Nephron progenitor cell (in vitro differentiated cells): Measurements from ENCODE around the gene POU1F1.
A peak's percentile ranks its signal among the peaks of the same experiment; 100 is the strongest.

Experiments
- DNase-seq: peaks from one replicate; pipeline ENCODE4 v3.0.0; 2021
- H3K27ac Mint-ChIP-seq: 2 replicates; pipeline ENCODE4 v1.8.0; 2021; ENCODE audit warnings: mild to moderate bottlenecking, moderate library complexity, mixed read lengths
- H3K27me3 Mint-ChIP-seq: 2 replicates; pipeline ENCODE4 v1.8.0; 2021; ENCODE audit warnings: mild to moderate bottlenecking, low read depth, mixed read lengths; ENCODE audit not compliant: poor library complexity
- H3K36me3 Mint-ChIP-seq: 2 replicates; pipeline ENCODE4 v1.8.0; 2021; ENCODE audit warnings: low read depth, mixed read lengths
- H3K4me1 Mint-ChIP-seq: 2 replicates; pipeline ENCODE4 v1.8.0; 2021; ENCODE audit warnings: mixed read lengths
- H3K4me3 Mint-ChIP-seq: 2 replicates; pipeline ENCODE4 v1.8.0; 2021; ENCODE audit warnings: mild to moderate bottlenecking, moderate library complexity, mixed read lengths
- H3K9me3 Mint-ChIP-seq: 2 replicates; pipeline ENCODE4 v1.8.0; 2021; ENCODE audit warnings: mild to moderate bottlenecking, moderate library complexity, mixed read lengths
- TF ChIP-seq, protein P1 (sequence below): fragments of 200-600 bp; sonication (generic); IDR thresholded peaks from 2 replicates; pipeline ENCODE4 v1.5.0; 2021; ENCODE audit warnings: antibody characterized with exemption

The POU1F1 gene

DNA sequence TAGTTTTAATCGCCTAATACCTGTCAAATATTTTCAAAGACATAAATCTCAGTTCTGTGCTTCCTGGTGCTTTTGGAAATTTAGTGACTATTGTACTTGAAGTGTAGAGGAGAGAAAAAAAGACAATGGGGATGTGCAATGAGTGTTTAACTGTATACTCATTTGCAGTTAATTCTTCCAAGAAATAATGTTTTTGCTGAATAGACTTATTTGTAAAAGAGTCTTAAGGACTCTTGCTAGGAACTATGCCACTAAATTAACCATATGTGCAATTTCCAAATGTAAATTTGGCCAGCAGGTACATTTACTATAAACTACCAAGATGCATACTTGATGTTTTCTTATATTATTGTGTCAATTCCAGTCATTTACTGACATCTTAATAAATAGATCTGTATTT is 47.3 kb downstream of the POU1F1 start:
- no peaks in the 10 kb centered on the region for H3K9me3 Mint-ChIP-seq
- peak overlapping the region; percentile 93 for H3K4me3 Mint-ChIP-seq
- peaks cover 38% of the 10 kb centered on the region for H3K4me1 Mint-ChIP-seq
- TF ChIP-seq, protein P1, sequence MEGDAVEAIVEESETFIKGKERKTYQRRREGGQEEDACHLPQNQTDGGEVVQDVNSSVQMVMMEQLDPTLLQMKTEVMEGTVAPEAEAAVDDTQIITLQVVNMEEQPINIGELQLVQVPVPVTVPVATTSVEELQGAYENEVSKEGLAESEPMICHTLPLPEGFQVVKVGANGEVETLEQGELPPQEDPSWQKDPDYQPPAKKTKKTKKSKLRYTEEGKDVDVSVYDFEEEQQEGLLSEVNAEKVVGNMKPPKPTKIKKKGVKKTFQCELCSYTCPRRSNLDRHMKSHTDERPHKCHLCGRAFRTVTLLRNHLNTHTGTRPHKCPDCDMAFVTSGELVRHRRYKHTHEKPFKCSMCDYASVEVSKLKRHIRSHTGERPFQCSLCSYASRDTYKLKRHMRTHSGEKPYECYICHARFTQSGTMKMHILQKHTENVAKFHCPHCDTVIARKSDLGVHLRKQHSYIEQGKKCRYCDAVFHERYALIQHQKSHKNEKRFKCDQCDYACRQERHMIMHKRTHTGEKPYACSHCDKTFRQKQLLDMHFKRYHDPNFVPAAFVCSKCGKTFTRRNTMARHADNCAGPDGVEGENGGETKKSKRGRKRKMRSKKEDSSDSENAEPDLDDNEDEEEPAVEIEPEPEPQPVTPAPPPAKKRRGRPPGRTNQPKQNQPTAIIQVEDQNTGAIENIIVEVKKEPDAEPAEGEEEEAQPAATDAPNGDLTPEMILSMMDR, result no peak
- no peak overlapping the region for H3K27ac Mint-ChIP-seq
- H3K36me3 Mint-ChIP-seq, result peaks cover 24% of the 10 kb centered on the region
- H3K27me3 Mint-ChIP-seq, result peaks cover 15% of the 10 kb centered on the region
- no peak for DNase-seq

DNA sequence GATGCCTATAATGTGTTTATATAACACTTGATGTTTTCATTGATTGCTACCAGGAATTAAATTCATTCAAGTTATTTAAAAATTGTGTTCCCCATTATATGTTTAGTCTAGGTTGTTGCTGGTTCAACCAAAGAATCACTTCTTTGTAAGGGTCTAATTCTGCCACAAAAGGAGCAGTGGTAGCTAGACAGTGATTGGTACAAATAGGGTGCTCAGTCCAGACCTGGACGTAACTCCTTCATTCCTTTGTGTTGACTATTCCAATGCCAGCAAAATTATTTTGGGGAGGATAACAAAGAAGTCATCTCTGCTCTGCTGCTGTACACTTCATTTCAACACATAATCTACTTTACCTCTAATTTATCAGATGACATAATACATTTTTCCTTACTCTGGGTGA is 48.1 kb downstream of the POU1F1 start:
- peaks cover 38% of the 10 kb centered on the region for H3K4me1 Mint-ChIP-seq
- peaks cover 15% of the 10 kb centered on the region for H3K27me3 Mint-ChIP-seq
- H3K9me3 Mint-ChIP-seq, result no peaks in the 10 kb centered on the region
- peak overlapping the region; percentile 93 for H3K4me3 Mint-ChIP-seq
- no peak for DNase-seq
- TF ChIP-seq, protein P1, result no peak
- H3K36me3 Mint-ChIP-seq, result peaks cover 21% of the 10 kb centered on the region
- H3K27ac Mint-ChIP-seq, result no peak overlapping the region

DNA sequence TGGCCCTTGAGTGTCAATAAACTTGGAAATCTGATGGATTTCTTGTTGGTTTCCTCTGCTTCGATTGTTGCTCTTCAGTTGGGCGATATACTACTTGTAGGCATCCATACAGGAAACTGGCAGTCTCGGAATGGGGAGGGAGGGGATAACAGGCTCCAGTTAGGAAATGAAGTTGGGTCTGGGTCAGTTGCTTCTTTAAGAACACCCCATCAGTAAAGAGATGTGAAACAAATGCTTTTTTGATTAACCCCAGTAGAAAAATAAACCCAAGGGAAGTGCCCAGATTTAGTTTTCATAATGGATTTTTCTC is 48.6 kb downstream of the POU1F1 start:
- DNase-seq, result no peak
- Mint-ChIP-seq H3K27me3 (peaks cover 15% of the 10 kb centered on the region), H3K4me1 (peaks cover 38% of the 10 kb centered on the region), H3K9me3 (peaks cover 3% of the 10 kb centered on the region), H3K36me3 (peaks cover 16% of the 10 kb centered on the region), H3K27ac (peak overlapping the region; percentile 99), H3K4me3 (peak overlapping the region; percentile 93)
- TF ChIP-seq, protein P1, result no peak

DNA sequence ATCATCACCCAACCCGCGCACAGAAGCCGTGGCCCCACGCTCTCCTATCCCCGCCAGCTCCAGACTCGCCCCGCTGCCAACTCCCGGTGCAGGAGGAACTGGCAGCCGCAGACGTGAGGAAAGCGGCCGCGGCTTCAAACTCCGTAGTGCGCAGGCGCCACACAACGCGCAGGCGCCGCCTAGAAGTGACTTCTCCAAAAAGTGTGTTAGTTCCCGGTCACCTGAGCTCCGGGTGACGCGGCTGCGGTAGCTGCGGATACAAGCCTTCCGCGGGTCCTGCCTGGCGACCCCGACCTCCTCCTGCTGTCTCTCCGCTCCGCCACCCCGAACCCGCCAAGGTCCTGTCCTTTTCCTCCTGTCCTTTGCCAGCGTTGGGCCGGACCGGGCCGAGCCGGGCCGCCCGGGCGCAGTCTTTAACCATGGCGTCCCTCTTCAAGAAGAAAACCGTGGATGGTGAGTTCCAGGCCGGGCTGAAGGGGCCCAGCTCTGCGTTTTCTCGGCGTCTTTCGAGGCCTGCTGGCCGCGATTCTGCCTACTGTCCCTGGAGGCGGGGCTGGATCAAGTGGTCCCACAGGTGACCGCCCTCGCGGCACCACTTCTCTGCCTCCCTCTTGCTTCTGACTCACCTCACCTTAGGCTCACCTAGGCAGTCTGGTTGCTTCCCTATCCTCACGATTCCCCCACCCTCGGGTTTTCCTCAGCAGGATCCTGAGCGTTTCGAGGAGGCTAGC is 49.1 kb downstream of the POU1F1 start, which contains the start of gene CHMP2B:
Gene CHMP2B, plus strand, starts transcription at position 206 of the 731 bp plus-strand sequence. Its CDS starts 214 bp downstream, at position 420.
- peaks cover 38% of the 10 kb centered on the region for H3K4me1 Mint-ChIP-seq
- peak within 1 kb of the TSS; percentile 99 for H3K27ac Mint-ChIP-seq
- peak; percentile 92 for DNase-seq
- TF ChIP-seq, protein P1, result no peak
- H3K4me3 Mint-ChIP-seq, result peak within 1 kb of the TSS; percentile 93
- H3K27me3 Mint-ChIP-seq, result peaks cover 15% of the 10 kb centered on the region
- peaks cover 4% of the 10 kb centered on the region for H3K9me3 Mint-ChIP-seq
- H3K36me3 Mint-ChIP-seq, result peaks cover 15% of the 10 kb centered on the region

DNA sequence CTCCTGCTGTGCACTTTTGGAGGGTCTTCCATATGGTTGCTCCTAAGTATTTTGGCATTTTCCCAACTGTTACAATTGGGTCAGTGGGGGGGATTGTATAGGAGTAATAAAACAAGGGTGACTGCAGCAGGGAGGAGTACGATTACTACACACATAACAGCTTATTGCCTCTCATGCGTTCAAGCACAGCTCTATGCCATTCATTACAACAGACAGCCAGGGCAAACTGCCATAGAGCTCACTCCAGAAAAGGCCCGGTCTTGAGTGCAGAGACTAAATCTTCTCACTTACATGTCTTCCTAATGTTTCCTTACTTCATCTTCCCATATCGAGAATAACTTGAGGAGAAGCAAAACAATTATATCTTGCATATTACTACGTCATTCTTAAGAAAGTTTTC is 50.7 kb downstream of the POU1F1 start:
- TF ChIP-seq, protein P1, result no peak
- peak overlapping the region; percentile 93 for H3K4me3 Mint-ChIP-seq
- H3K27me3 Mint-ChIP-seq, result peaks cover 19% of the 10 kb centered on the region
- DNase-seq, result peak; percentile 2
- peaks cover 4% of the 10 kb centered on the region for H3K9me3 Mint-ChIP-seq
- no peak overlapping the region for H3K27ac Mint-ChIP-seq
- H3K4me1 Mint-ChIP-seq, result peaks cover 34% of the 10 kb centered on the region
- H3K36me3 Mint-ChIP-seq, result peaks cover 3% of the 10 kb centered on the region

DNA sequence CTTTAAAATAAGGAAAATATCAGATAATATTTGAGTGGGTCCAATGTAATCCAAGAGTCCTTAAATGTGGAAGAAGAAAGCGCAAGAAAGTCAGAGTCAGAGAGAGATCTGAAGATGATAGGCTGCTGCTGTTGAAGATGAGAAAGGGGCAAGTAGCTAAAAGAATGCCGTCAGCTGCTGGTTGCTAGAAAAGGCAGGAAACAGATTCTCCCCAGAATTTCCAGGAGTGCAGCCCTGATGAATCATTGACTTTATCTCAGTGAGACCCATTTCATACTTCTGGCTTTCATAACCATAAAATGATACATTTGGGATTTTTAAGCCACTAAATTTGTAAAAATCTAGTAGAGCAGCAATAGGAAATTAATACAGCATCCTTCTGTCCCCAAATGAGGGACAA is 56.8 kb downstream of the POU1F1 start:
- H3K4me3 Mint-ChIP-seq, result no peak overlapping the region
- no peaks in the 10 kb centered on the region for H3K4me1 Mint-ChIP-seq
- H3K27ac Mint-ChIP-seq, result no peak overlapping the region
- TF ChIP-seq, protein P1, result no peak
- peaks cover 21% of the 10 kb centered on the region for H3K27me3 Mint-ChIP-seq
- H3K9me3 Mint-ChIP-seq, result peaks cover 4% of the 10 kb centered on the region
- no peaks in the 10 kb centered on the region for H3K36me3 Mint-ChIP-seq
- no peak for DNase-seq
